ENCODE results near the gene C5orf15. TPM values are rescaled to one million over a fixed set of nuclear protein-coding genes. Genes with fewer than 3 reads are reported as not detected.
"Not testable (repeated sequence)": the region's sequence is repeated elsewhere in the genome, so short reads cannot be mapped to it uniquely, and the experiment has no call there.

The C5orf15 gene
- total RNA-seq, 4 donors from 2014 or later: 12.4 to 92.6 (median 36.2) TPM

- Histone ChIP-seq H3K36me3 (peaks cover 0 to 30% (median 0%) of the 10 kb centered on the region in 3 donors), H3K9me3 (no peaks in the 10 kb centered on the region), H3K4me3 (no peak overlapping the region), H3K27ac (no peak overlapping the region), H3K27me3 (no peaks in the 10 kb centered on the region), H3K4me1 (peaks cover 0 to 18% (median 0%) of the 10 kb centered on the region in 4 donors)
- no peak for TF ChIP-seq CTCF (IDR thresholded peaks at IDR 0.05)
- TF ChIP-seq POLR2A (IDR thresholded peaks at IDR 0.05): no peak
- no peak for DNase-seq
Measured at GRCh38 chr5:133957080-133957479, 11.3 kb downstream of the C5orf15 start.

GRCh38 chr5:133956196-133956595 lies 12.2 kb downstream of the C5orf15 start:
- H3K27ac ChIP-seq, H3K27me3 ChIP-seq, H3K9me3 ChIP-seq, H3K4me3 ChIP-seq, DNase-seq: not testable (repeated sequence)
- peaks cover 0 to 30% (median 0%) of the 10 kb centered on the region in 3 donors for H3K36me3 ChIP-seq
- peaks cover 0 to 18% (median 0%) of the 10 kb centered on the region in 4 donors for H3K4me1 ChIP-seq

- no peak for TF ChIP-seq CTCF (IDR thresholded peaks at IDR 0.05)
- TF ChIP-seq POLR2A (IDR thresholded peaks at IDR 0.05): no peak
- Histone ChIP-seq H3K4me3 (no peak overlapping the region), H3K9me3 (no peaks in the 10 kb centered on the region), H3K27ac (peak overlapping the region; percentile 7 to 78 (median 57)), H3K4me1 (peaks cover 0 to 18% (median 0%) of the 10 kb centered on the region in 4 donors), H3K27me3 (no peaks in the 10 kb centered on the region), H3K36me3 (peaks cover 0 to 30% (median 0%) of the 10 kb centered on the region in 3 donors)
- DNase-seq: no peak
Measured at GRCh38 chr5:133953568-133954145, 14.8 kb downstream of the C5orf15 start.

- peak overlapping the region; percentile 7 to 78 (median 57) for H3K27ac ChIP-seq
- DNase-seq: peak in 2 of 3 donors; percentile 65 to 74
- H3K9me3 ChIP-seq: no peaks in the 10 kb centered on the region
- no peak overlapping the region for H3K4me3 ChIP-seq
- no peak for TF ChIP-seq POLR2A (IDR thresholded peaks at IDR 0.05)
- TF ChIP-seq CTCF (IDR thresholded peaks at IDR 0.05): no peak
- no peaks in the 10 kb centered on the region for H3K27me3 ChIP-seq
- peaks cover 0 to 18% (median 0%) of the 10 kb centered on the region in 4 donors for H3K4me1 ChIP-seq
- H3K36me3 ChIP-seq: peaks cover 0 to 28% (median 0%) of the 10 kb centered on the region in 3 donors
Measured at GRCh38 chr5:133952729-133953567, 15.5 kb downstream of the C5orf15 start.

GRCh38 chr5:133950821-133951612 lies 17.4 kb downstream of the C5orf15 start:
- no peak for DNase-seq
- peaks cover 0 to 18% (median 0%) of the 10 kb centered on the region in 4 donors for H3K4me1 ChIP-seq
- H3K27me3 ChIP-seq: no peaks in the 10 kb centered on the region
- H3K9me3 ChIP-seq: no peaks in the 10 kb centered on the region
- TF ChIP-seq CTCF (IDR thresholded peaks at IDR 0.05) (no peak), POLR2A (IDR thresholded peaks at IDR 0.05) (no peak)
- peaks cover 0 to 14% (median 0%) of the 10 kb centered on the region in 3 donors for H3K36me3 ChIP-seq
- H3K27ac ChIP-seq: no peak overlapping the region
- no peak overlapping the region for H3K4me3 ChIP-seq
